Upper lobe of left lung (tissue), 4 donors: ENCODE measurements around the gene AHRR.

Source experiments
- CTCF ChIP-seq, 6 experiments: fragments of 450-650 bp in 4 of 6; fragments of 200-600 bp in 2 of 6; sonication (generic) in 2 of 6; IDR thresholded peaks; one replicate each; pipeline ENCODE4 v1.5.1; 2016 to 2019; ENCODE audit warnings: antibody characterized with exemption in 6 of 6
- POLR2A ChIP-seq, 4 donors: fragments of 450-650 bp; IDR thresholded peaks; one replicate each; pipeline ENCODE4 v1.5.1; 2016 to 2017; ENCODE audit warnings: antibody characterized with exemption in 4 of 4, mild to moderate bottlenecking in 2 of 4

GRCh38 chr5:436641-436975 lies 115.1 kb downstream of the AHRR start:
- TF ChIP-seq CTCF (IDR thresholded peaks at IDR 0.05) (no peak), POLR2A (IDR thresholded peaks at IDR 0.05) (no peak)
